GF-D8 (cell line): ENCODE results near the gene VPS26C.

Source experiments
- DNase-seq: peaks from one replicate; lab custom pipeline; 2025; lab: John Stamatoyannopoulos, UW

VPS26C gene

GRCh38 chr21:37264808-37265207 lies 2.3 kb downstream of the VPS26C start:
- no peak for DNase-seq

GRCh38 chr21:37263827-37264600 lies 3.1 kb downstream of the VPS26C start:
- DNase-seq, result no peak

DNA sequence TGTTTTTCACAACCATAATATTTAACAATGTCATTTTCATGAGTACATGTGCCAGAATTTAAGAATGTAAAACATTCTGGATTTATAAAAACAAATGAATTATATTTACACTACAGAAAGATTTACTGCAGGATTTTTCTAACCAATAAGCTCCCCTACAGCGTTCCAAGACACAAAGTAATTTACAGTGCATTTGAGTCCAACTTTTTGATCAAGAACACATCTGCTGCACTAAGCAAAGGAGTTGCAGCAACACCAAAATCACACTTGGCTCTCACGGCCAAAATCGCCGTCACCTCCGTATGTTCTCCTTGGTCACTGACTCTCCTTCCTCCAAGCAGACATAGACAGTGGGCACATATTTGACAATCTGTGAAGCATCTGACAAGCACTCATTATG lies 7.7 kb downstream of the VPS26C start:
- no peak for DNase-seq

GRCh38 chr21:37257967-37258877 lies 8.9 kb downstream of the VPS26C start:
- peak; percentile 91 for DNase-seq

DNA sequence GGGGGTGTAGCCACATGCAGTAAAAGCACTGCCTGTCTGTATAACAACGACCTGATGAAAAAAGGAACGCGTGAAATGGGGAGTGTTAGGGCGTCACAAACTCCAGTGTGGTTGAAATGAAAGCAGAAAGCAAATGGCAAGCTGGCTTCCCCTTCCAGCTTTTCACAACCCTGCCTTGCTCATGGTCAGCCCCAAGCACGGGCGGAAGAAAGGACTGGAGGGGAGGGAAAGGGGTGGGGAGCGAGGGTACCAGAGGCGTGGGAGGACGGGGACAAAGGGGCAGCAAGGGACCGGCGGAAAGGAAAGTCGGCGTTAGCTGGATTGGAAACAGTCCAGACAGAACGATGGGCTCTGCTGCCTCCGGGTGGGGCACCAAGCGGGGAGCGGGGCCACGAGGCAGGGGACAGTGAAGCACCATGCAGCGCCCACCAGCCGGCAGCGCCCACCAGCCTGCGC lies 9.6 kb downstream of the VPS26C start:
- DNase-seq, result peak; percentile 58

- no peak for DNase-seq
Observed at GRCh38 chr21:37253991-37254390, 13.1 kb downstream of the VPS26C start.

- peak; percentile 84 for DNase-seq
Observed at GRCh38 chr21:37251294-37251634, 15.9 kb downstream of the VPS26C start.

DNA sequence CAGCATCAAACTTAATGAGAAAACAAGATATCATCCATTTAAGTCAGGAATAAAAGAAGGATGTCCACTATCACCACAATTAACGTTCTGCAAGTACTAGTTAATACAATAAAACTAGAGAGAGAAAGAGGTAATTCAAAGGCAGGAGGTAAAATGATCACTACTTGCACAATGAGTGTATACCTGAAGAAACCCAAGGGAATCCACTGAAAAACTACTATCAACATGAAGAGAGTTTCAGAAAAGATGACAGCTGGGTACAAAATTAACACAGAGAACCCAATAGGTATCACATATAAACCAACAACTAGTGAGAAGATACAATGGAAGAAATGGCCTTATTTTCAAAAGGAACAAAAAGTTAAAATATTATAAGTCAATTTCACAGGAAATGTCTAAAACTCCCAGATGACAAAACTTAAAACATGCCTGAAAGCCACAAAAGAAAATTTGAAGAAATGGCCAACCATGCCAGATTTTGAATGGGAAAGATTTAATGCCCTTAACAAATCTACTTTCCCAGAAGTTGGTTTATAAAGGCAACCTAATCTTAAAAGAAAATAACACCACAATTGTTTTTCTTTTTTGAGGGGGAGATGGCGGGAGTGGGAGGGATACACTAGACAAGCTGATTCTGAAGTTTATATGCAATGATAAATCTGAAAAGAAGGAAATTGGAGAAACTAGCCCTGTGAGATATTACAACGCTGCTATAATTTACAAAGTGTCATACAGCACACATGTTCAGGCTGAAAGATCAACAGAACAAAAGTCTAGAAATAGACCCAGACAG lies 17.8 kb downstream of the VPS26C start:
- no peak for DNase-seq

DNA sequence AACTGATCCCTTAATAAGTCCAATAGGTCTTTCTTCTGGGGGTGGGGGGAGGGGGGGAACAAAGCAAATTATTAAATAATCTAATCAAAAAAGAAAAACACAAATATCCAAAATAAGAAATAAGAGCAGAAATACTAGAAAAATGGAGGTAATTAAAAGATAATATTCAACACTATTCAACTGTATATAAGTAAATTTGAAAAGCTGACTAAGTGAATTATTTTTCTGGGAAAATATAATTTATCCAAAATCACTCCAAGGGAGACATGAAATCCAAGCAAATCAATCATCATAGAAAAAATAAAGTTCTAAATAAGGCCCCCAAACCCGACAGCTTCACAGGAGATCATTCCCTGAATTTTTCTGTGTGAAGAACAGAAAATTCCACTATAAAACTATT lies 18.8 kb downstream of the VPS26C start:
- DNase-seq, result no peak

DNA sequence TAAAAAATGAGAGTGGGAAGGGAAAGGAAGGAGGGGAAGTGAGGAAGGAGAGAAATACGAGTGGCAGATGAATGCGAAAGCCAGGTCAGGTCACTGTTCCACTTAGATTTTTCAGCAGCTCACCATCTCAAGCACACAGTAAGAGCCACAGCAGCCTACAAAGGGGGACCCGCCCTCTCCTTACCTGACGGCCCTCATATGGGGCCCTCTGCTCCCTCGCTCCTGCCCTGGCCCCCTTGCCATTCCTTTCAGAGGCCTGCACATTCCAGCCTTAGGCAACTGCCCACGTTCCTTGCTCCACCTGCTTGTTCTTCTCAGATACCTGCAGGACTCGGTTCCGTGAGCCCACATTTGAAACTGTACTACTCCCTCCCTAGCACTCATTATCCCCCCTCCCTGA lies 22.0 kb downstream of the VPS26C start:
- no peak for DNase-seq

DNA sequence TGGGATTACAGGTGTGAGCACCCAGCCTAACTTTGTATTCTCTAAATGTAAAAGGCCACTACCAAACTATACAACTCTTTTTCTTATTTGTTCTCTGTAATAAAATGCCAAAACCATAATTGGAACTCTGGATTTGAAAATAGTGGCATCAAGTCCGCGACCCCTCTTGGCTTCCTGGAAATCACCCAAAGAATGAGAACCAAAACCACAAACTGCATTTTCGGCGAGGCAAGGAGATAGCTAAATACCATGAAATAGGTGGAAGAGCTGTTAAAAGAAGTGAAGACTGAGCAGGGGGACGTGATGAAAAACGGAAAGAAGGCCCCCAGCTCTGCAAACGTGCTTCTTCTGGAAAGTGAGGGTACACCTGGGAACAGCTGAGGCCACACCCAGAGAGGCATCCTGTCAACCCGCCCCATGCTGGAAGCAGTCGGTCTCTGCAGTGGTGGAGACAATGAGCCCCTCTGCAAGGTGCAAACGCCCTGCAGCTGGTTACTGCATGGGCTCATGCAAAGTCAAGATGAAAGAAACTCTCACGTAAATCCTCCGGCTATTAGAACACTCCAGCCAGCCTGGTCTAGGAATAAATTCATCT lies 22.5 kb downstream of the VPS26C start:
- DNase-seq, result no peak

DNA sequence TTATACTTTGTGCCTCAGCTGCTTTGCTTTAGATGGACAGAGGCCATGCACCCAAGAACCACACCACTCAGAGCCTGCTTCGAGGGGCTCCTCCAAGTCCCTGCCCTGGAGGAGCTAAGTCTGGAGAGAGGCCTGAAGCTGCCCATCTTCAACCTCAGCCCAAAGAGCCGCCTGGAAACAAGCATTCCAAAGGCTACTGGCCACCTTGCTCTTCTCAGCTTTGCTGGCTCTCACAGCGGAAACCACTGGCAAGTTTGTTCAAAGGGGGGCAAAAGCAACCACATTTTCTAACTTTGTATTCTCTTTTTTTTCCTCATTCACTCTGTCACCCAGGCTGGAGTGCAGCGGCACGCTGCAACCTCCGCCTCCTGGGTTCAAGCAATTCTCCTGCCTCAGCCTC lies 23.2 kb downstream of the VPS26C start:
- no peak for DNase-seq

GRCh38 chr21:37241426-37241825 lies 25.7 kb downstream of the VPS26C start:
- no peak for DNase-seq

DNA sequence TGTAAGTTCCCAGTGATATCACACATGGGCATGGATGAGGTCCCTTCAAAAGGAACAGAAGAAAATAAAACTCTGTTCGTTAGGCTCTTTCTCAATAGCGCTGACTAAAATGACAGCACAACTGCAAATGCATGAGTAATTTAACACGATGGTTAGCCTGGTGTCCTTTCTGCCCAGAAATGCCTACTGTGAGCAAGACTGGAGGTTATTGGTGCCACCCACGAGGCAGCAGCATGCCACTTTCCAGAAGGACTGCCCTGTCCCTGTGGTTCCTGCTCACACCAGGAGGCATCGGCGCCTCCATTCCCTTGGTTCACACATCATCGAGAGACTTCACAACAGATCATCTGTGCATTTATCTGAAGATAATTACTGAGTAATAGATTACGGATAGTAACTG lies 26.2 kb downstream of the VPS26C start:
- DNase-seq, result no peak

- no peak for DNase-seq
Observed at GRCh38 chr21:37237764-37238163, 29.4 kb downstream of the VPS26C start.

GRCh38 chr21:37237346-37237745 lies 29.8 kb downstream of the VPS26C start:
- no peak for DNase-seq

DNA sequence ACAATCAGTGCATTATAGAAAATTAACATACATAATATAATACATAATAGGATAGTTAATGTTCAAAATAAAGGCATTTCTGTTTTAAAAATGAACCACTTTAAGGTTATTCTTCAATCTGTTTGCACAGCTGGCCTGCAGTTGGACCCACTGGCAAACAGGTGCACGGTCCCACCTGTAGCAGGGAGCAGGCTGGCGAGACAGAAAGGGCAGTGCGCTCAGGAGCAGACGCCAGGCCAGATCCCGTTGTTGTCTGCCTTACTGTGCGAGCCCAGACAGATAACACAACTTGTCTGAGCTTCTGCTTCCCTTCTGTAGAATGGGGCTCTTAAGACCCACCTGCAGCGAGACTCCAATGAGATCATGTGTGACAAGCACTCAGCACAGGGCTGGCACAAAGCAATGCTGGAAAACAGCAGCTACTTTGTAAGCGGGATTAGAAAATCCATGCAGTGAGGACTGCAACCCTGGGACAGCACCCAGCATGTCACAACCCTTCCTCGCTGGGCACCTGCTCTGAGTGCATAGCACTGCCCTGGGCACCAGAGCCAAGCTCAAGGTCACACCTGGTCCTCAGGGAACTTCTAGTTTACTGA lies 33.5 kb downstream of the VPS26C start:
- DNase-seq, result no peak

- no peak for DNase-seq
Observed at GRCh38 chr21:37232274-37233018, 34.7 kb downstream of the VPS26C start.

DNA sequence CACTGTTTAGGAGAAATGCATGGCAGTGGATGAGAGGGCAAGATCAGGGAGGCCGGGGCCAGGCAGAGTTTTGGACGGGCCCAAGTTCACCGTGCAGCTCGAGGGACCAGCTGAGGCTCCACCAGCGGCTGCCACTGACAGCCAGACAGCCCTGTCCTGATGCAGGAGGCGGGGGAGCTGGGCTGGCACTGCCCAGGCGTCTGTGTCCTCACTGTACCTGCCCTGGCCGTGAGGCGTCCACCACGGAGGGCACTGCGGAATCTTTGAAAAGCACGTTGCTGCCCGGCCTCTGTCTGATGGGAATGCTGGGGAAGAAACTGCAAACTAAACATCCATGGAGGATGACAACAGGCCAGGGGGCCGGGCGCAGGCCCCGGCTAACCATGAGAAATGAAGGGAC lies 35.5 kb downstream of the VPS26C start:
- no peak for DNase-seq

DNA sequence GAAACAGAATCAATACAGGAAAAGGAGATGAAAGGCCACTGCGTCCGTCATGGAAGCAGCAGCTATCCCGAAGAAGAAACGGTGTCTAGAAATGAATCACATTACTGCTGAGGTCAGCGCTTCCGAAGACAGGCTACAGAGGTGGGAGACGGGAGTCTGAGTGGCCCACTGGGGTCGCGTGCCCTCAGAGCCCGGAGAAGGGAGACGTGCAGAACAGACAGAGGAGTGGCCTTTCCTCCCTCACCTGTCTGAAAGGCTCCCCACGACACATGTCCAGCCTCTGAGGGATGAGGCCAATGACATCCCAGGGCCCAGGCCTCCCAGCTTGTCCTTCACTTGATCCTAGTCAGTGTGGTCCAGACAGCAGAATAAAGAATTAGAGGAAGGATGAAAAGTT lies 35.9 kb downstream of the VPS26C start:
- DNase-seq, result no peak
